ENCODE measurements around the gene RNF215.

RNF215 gene

DNA sequence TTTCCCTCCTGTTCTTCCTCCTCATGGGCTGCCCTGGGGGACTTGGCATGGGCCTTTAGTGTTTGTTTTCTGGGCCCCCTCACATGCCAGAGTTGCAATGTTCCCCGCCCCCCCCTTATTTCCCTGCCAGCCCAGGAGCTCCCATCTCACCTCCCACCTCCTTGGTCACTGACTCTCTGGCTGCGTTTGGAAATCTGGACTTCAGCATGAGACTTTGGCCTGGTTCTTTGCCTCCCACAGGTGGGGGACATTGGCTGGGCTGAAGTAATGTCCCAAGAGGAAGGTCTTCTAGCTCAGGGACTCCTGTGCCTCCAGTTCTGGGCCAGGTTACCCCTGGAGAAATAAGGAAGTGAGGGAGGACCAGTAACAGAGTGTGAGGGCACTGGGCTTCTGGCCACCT is 45.3 kb upstream of the RNF215 start:
- DNase-seq (ENCODE audit: extremely low spot score), result no peak
- no peak for TF ChIP-seq ZNF384 (IDR thresholded peaks at IDR 0.05)
- TF ChIP-seq BHLHE40 (IDR thresholded peaks at IDR 0.05; ENCODE audit: borderline replicate concordance), result no peak
- no peak for TF ChIP-seq ARNT (IDR thresholded peaks at IDR 0.05)
- ChIA-PET CTCF (interaction anchor here (0.5 to 1.4 kb wide), 2 partner anchors 9 to 343 kb away, joined by 3 to 5 read pairs; no protein-coding TSS in a partner anchor), POLR2A (interaction anchor here (1.0 to 2.0 kb wide), 3 partner anchors 8 to 12 kb away, joined by 3 to 8 read pairs (median 6); no protein-coding TSS in a partner anchor)

- ChIA-PET POLR2A (interaction anchor here (1.0 to 2.3 kb wide), 3 partner anchors 8 to 12 kb away, joined by 3 to 10 read pairs (median 8); no protein-coding TSS in a partner anchor), CTCF (interaction anchor here (1.4 kb wide), 1 partner anchor 8 kb away, joined by 5 read pairs; no protein-coding TSS in a partner anchor)
- TF ChIP-seq TARDBP (IDR thresholded peaks at IDR 0.05) (no peak), SUZ12 (IDR thresholded peaks at IDR 0.05) (no peak), L3MBTL2 (conservative IDR thresholded peaks at IDR 0.05) (no peak), ARNT (IDR thresholded peaks at IDR 0.05) (no peak), CTBP1 (IDR thresholded peaks at IDR 0.05; ENCODE audit: borderline replicate concordance) (no peak), SP1 (IDR thresholded peaks at IDR 0.05) (no peak), FOXM1 (IDR thresholded peaks at IDR 0.05; ENCODE audit: borderline replicate concordance) (no peak), HDGF (IDR thresholded peaks at IDR 0.05; ENCODE audit: borderline replicate concordance) (no peak), FOXK2 (IDR thresholded peaks at IDR 0.05) (no peak), PKNOX1 (IDR thresholded peaks at IDR 0.05) (no peak), ELF4 (IDR thresholded peaks at IDR 0.05) (no peak), ZNF384 (IDR thresholded peaks at IDR 0.05) (no peak)
- no peak for DNase-seq (ENCODE audit: extremely low spot score)
These were observed 44.9 kb upstream of the RNF215 start for GRCh38 chr22:30432096-30432495.

DNA sequence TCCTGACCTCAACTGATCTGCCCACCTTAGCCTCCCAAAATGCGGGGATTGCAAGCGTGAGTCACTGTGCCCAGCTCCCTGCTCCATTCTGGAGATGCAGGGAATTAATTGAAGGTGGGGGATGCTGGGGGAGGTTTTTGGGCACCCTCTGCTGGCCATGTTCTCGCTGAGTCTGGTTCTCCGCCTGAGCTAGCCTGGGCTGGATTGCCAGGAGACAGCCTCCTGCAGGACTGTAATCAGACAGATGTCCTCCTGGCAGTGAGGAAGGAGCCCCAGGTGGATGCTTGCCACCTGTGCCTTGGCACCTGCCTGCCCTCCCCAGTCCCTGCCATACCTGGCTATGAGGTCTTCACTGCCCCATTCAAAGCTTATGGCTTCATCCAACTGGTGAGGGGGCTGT is 43.7 kb upstream of the RNF215 start:
- DNase-seq (ENCODE audit: extremely low spot score), result no peak
- ChIA-PET POLR2A (interaction anchor here (0.7 to 2.3 kb wide), 3 partner anchors 9 to 179 kb away, joined by 3 to 10 read pairs (median 4); no protein-coding TSS in a partner anchor), CTCF (interaction anchor here (0.6 kb wide), 1 partner anchor 21 kb away, joined by 8 read pairs; no protein-coding TSS in a partner anchor)
- TF ChIP-seq ELF4 (IDR thresholded peaks at IDR 0.05), result no peak
- no peak for TF ChIP-seq BHLHE40 (IDR thresholded peaks at IDR 0.05; ENCODE audit: borderline replicate concordance)
- TF ChIP-seq FOXA1 (IDR thresholded peaks at IDR 0.05), result no peak
- TF ChIP-seq CTBP1 (IDR thresholded peaks at IDR 0.05; ENCODE audit: borderline replicate concordance), result no peak
- no peak for TF ChIP-seq PKNOX1 (IDR thresholded peaks at IDR 0.05)

- TF ChIP-seq CTBP1 (IDR thresholded peaks at IDR 0.05; ENCODE audit: borderline replicate concordance) (no peak), ZNF384 (IDR thresholded peaks at IDR 0.05) (no peak), FOXA1 (IDR thresholded peaks at IDR 0.05) (no peak), NFRKB (IDR thresholded peaks at IDR 0.05) (no peak), PKNOX1 (IDR thresholded peaks at IDR 0.05) (no peak), SUZ12 (IDR thresholded peaks at IDR 0.05) (no peak), SP1 (IDR thresholded peaks at IDR 0.05) (no peak), ELF4 (IDR thresholded peaks at IDR 0.05) (no peak)
- CTCF ChIA-PET, result interaction anchor here (0.5 kb wide), 1 partner anchor 191 kb away, joined by 3 read pairs; no protein-coding TSS in a partner anchor
- no peak for DNase-seq (ENCODE audit: extremely low spot score)
- POLR2A ChIA-PET, result interaction anchor here (2.3 kb wide), 1 partner anchor 15 kb away, joined by 10 read pairs; no protein-coding TSS in a partner anchor
These were observed 42.7 kb upstream of the RNF215 start for GRCh38 chr22:30429887-30430286.

DNA sequence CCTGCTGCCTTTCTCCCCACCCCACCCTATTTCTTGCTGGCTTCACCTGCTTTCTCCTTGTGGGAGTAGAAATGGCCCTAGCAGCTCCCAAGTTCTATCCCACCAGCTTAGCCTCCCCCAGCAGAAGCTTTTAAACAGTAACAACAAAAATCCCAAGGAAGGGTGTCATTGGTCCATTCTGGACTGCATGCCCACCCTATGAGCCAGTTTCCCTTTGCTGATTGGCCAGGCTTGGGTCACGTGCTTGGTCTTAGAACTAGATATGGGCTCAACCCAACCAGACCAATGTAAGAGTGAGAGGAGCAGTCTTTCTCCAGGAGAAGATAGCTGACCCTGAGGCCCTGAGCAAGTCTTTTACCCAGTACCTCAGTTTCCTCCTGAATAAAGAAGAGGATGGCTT is 40.7 kb upstream of the RNF215 start:
- POLR2A ChIA-PET, result interaction anchor here (1.2 kb wide), 1 partner anchor 17 kb away, joined by 4 read pairs; no protein-coding TSS in a partner anchor
- DNase-seq (ENCODE audit: extremely low spot score), result no peak
- TF ChIP-seq FOXM1 (IDR thresholded peaks at IDR 0.05; ENCODE audit: borderline replicate concordance), result no peak
- no peak for TF ChIP-seq BHLHE40 (IDR thresholded peaks at IDR 0.05; ENCODE audit: borderline replicate concordance)
- TF ChIP-seq ELF4 (IDR thresholded peaks at IDR 0.05), result no peak
- TF ChIP-seq SUZ12 (IDR thresholded peaks at IDR 0.05), result no peak
- TF ChIP-seq SP1 (IDR thresholded peaks at IDR 0.05), result no peak
- TF ChIP-seq NFRKB (IDR thresholded peaks at IDR 0.05), result no peak
- TF ChIP-seq LEF1 (IDR thresholded peaks at IDR 0.05; ENCODE audit: borderline replicate concordance), result no peak
- TF ChIP-seq TARDBP (IDR thresholded peaks at IDR 0.05), result no peak
- TF ChIP-seq PKNOX1 (IDR thresholded peaks at IDR 0.05), result no peak
- no peak for TF ChIP-seq L3MBTL2 (conservative IDR thresholded peaks at IDR 0.05)
- no peak for TF ChIP-seq FOXK2 (IDR thresholded peaks at IDR 0.05)
- TF ChIP-seq HDGF (IDR thresholded peaks at IDR 0.05; ENCODE audit: borderline replicate concordance), result no peak
- no peak for TF ChIP-seq ZNF384 (IDR thresholded peaks at IDR 0.05)
- TF ChIP-seq FOXA1 (IDR thresholded peaks at IDR 0.05), result no peak
- TF ChIP-seq CTBP1 (IDR thresholded peaks at IDR 0.05; ENCODE audit: borderline replicate concordance), result no peak
- no peak for TF ChIP-seq ARNT (IDR thresholded peaks at IDR 0.05)
- CTCF ChIA-PET, result interaction anchor here (0.8 kb wide), 1 partner anchor 10 kb away, joined by 4 read pairs; no protein-coding TSS in a partner anchor

All from HEK293T (cell line).